MM.1S (cell line): Measurements from ENCODE around the gene FRMD8.

Experiments used
- CTCF ChIP-seq: fragments of 300-600 bp; sonication (generic); IDR thresholded peaks from 2 replicates; pipeline ENCODE4 v1.5.1; 2016; ENCODE audit warnings: antibody characterized with exemption, low read length, mixed read lengths
- EZH2phosphoT487 ChIP-seq: fragments of 300-600 bp; sonication (generic); IDR thresholded peaks from 2 replicates; pipeline ENCODE4 v1.6.1; 2018; ENCODE audit warnings: antibody characterized with exemption, low read length

GRCh38 chr11:65355013-65355775, 31.2 kb upstream of the FRMD8 start:
- no peak for TF ChIP-seq CTCF
- no peak for TF ChIP-seq EZH2phosphoT487
